Motor neuron (in vitro differentiated cells): ENCODE results near the gene CLMP. TPM values are rescaled to one million over a fixed set of nuclear protein-coding genes. Genes with fewer than 3 reads are reported as not detected.
A peak's percentile ranks its signal among the peaks of the same experiment; 100 is the strongest.

Source experiments
- ATAC-seq, 8 experiments: fragments of 200-7000 bp; cut with Tn5 transposase; replicated peaks in 6 of 8; 2 replicates each; pipeline ENCODE4 v1.8.0; 2021; ENCODE audit warnings: mild to moderate bottlenecking in 8 of 8, moderate library complexity in 8 of 8
- H3K27ac ChIP-seq, 2 donors: fragments of 250-450 bp; sonication (Bioruptor Pico); 2 replicates each; pipeline ENCODE4 v1.9.0; 2021; ENCODE audit warnings: antibody characterized with exemption in 2 of 2, mild to moderate bottlenecking in 2 of 2, moderate library complexity in 1 of 2
- H3K4me1 ChIP-seq, 2 donors: fragments of 250-450 bp; sonication (Bioruptor Pico); replicated peaks in 1 of 2; 2 replicates each; pipeline ENCODE4 v1.6.1; 2021; ENCODE audit warnings: antibody characterized with exemption in 2 of 2, mild to moderate bottlenecking in 2 of 2, moderate library complexity in 1 of 2
- H3K4me3 ChIP-seq, 5 donors: fragments of 250-450 bp; sonication (Bioruptor Pico); 2 replicates each; pipeline ENCODE4 v1.9.0; 2021; ENCODE audit warnings: antibody characterized with exemption in 5 of 5, mild to moderate bottlenecking in 5 of 5, moderate library complexity in 4 of 5
- WGBS, 10 experiments: fragments of 450-650 bp; shearing (Covaris generic); methylation state at CpG; one replicate each; pipeline ENCODE4 v1.0.0; 2022; 5-methylcytosine and 5-hydroxymethylcytosine counted together
- in situ Hi-C, 9 experiments: fragments of 400-800 bp; cut with MboI; loops; one replicate each; pipeline ENCODE4 v1.15.0; 2021; ENCODE audit warnings: low sequenced_read_pairs in 9 of 9, low pct_unique_long_range_greater_than_20kb in 2 of 9; ENCODE audit not compliant: unreplicated experiment in 9 of 9
- total RNA-seq, 8 experiments: library from RNA; unstranded; fragments of 300-600 nt; gene quantifications; 2 replicates each; pipeline versions ENCODE4 v1.2.3 to v1.2.4, GENCODE V29; 2022

The CLMP gene
- total RNA-seq, 8 experiments from 2014 or later: 2.1 to 21.4 (median 14.1) TPM

DNA sequence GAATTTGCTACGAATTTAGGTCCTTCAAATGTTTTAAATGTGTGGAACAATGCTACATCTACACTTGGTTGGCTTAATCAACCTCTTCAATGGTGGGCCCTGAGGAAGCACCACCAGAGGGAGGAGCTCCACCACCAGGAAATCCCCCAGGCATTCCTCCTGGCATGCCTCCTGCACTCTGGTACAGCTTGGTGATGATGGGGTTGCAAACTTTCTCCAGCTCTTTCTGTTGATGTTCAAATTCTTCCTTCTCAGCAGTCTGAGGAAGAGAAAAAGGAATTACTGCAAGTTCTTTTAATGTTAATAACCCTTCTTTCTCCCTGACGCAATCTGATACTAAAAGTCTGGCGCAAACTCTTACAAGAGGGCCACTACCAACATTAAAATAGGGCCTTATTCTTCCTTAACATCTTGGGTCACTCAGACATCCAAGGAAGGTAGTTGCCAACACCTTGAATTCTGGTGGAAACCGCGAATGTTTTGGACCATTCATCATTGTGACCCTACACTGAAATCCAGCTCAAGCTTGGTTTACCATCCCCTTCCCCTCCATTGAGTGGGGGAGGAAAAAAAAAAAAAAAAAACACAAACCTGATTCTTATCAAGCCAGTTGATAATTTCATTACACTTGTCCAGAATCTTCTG is 137.3 kb downstream of the CLMP start:
- ATAC-seq: no peak
- Histone ChIP-seq H3K4me1 (peaks cover 17 to 27% of the 10 kb centered on the region in 2 donors), H3K4me3 (no peak overlapping the region), H3K27ac (no peak overlapping the region)
- in situ Hi-C loops: no loop called here
- WGBS, 10 experiments: 60 to 100% (median 88%) methylated on average over 1 to 5 of the region's 5 CpGs; no CpG with 5 or more reads in 1 of the 10 experiments

DNA sequence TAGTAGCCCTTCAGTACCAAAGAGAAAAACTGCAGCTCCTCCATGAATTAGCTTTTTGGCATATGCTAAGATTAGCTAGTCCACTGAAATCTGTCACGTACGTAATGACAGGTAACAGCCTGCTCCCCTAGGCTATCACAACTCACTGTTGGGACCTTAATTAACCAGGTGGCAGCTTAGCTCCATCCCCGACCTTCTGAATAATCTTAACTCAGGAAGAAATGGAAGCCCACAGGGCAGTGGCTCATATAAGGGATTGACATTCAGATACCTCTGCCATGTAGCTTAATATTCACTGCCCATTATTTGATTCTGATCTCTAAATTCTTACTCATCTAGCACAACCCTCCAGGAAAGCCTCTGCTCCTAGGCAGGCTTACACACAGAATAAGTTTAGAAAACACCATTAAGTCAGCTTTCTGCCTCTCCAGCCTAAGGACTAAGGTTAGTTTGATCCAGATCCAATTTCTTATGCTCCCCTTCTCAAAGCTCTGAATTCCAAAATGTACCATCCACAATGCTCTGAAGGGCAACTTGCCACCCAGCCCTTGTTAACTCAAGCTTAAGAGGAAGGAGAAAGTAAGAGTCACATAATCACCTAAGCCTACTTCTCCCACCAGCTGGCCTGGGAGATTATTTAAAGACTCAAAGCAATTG is 138.1 kb downstream of the CLMP start:
- Histone ChIP-seq H3K4me3 (no peak overlapping the region), H3K4me1 (peaks cover 17 to 27% of the 10 kb centered on the region in 2 donors), H3K27ac (no peak overlapping the region)
- 45 to 100% (median 75%) methylated on average over 1 to 3 of the region's 3 CpGs; no CpG with 5 or more reads in 1 of the 10 experiments for WGBS, 10 experiments
- in situ Hi-C loops: no loop called here
- ATAC-seq: no peak

GRCh38 chr11:123055191-123055901 is 139.7 kb downstream of the CLMP start:
- in situ Hi-C loops: no loop called here
- peaks cover 15 to 25% of the 10 kb centered on the region in 2 donors for H3K4me1 ChIP-seq
- WGBS, 10 experiments: 0 to 100% (median 80%) methylated on average over 1 to 5 of the region's 6 CpGs
- ATAC-seq: no peak
- H3K27ac ChIP-seq: no peak overlapping the region
- no peak overlapping the region for H3K4me3 ChIP-seq

- Histone ChIP-seq H3K4me3 (no peak overlapping the region), H3K27ac (no peak overlapping the region), H3K4me1 (peaks cover 6 to 17% of the 10 kb centered on the region in 2 donors)
- WGBS, 10 experiments: 0 to 52% (median 26%) methylated on average over 1 to 9 of the region's 11 CpGs; no CpG with 5 or more reads in 2 of the 10 experiments
- in situ Hi-C loops: no loop called here
- peak; percentile 42 to 86 (median 77) for ATAC-seq
These were observed 140.6 kb downstream of the CLMP start for GRCh38 chr11:123054301-123055065.

DNA sequence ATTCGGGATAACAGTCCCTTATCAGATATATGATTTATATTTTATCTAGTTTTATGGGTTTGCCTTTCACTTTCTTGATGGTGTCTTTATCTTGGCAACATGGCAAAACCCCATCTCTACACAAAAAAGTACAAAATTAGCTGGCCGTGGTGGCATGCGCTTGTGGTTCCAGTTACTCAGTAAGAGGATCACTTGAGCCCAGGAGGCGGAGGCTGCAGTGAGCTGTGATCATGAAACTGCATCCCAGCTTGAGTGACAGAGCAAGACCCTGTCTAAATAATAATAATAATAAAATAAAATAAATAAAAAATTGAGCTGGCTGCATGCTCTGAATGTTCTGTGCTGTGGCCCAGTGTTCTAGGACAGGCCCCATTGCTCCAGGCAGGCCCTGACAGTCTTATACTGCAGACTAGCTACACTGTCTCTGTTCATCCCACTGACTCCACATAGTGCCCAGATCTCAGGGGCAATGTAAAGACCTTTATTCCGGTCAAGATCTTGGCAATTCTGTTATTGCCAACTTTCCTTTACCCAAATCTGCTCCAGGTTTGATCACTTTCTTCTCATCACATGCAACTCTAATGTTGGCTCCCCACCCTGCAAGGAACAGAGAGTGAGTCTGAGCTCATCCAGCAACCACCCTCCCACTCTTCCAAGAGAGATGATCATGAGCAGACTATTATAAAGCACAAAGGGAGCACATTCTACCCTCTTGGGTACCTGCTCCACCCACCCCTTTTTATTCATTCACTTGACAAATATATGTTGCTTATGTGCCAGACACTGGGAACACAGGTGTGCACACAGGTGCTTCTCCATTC is 141.9 kb downstream of the CLMP start:
- peaks cover 0 to 3% of the 10 kb centered on the region in 2 donors for H3K4me1 ChIP-seq
- in situ Hi-C loops: no loop called here
- H3K4me3 ChIP-seq: no peak overlapping the region
- H3K27ac ChIP-seq: no peak overlapping the region
- ATAC-seq: peak in 4 of 8 experiments; percentile 3 to 10 (median 6)
- WGBS, 10 experiments: 78 to 100% (median 100%) methylated on average over 1 to 5 of the region's 5 CpGs; no CpG with 5 or more reads in 2 of the 10 experiments

DNA sequence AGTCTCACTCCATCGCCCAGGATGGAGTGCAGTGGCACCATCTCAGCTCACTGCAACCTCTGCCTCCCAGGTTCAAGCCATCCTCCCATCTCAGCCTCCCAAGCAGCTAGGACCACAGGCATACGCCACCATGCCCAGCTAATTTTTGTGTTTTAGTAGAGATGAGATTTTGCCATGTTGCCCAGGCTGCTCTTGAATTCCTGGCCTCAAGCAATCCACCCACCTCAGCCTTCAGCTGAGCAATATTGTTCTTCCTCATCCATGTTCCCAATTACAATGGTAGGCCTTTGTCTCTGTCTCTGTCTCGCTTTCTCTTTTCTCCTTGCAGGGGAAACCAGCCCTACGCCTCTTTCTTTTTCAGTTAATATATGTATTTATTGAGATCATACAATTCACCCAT is 143.4 kb downstream of the CLMP start:
- ATAC-seq: no peak
- peaks cover 3 to 12% of the 10 kb centered on the region in 2 donors for H3K4me1 ChIP-seq
- H3K4me3 ChIP-seq: no peak overlapping the region
- 87 to 100% (median 100%) methylated on average over 1 to 4 of the region's 4 CpGs; no CpG with 5 or more reads in 1 of the 10 experiments for WGBS, 10 experiments
- in situ Hi-C loops: no loop called here
- H3K27ac ChIP-seq: no peak overlapping the region

DNA sequence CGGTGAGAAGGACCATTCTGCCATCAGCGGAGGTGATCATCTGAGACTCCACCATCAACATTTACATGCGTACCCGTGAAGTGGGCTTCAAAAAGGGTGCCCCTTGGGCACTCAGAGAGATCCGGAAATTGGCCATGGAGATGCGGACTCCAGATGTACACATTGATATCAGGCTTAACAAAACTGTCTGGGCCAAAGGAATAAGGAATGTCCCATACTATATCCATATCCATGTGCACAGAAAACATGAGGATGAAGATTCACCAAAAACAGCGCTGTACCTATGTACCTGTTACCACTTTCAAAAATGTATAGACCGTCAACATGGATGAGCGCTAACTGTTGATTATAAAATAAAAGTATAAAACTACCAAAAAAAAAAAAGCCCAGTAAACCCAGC is 143.9 kb downstream of the CLMP start:
- Histone ChIP-seq H3K4me3 (no peak overlapping the region), H3K27ac (no peak overlapping the region), H3K4me1 (peaks cover 3 to 12% of the 10 kb centered on the region in 2 donors)
- 87 to 100% (median 98%) methylated on average over 3 to 9 of the region's 9 CpGs; no CpG with 5 or more reads in 3 of the 10 experiments for WGBS, 10 experiments
- in situ Hi-C loops: no loop called here
- ATAC-seq: no peak

DNA sequence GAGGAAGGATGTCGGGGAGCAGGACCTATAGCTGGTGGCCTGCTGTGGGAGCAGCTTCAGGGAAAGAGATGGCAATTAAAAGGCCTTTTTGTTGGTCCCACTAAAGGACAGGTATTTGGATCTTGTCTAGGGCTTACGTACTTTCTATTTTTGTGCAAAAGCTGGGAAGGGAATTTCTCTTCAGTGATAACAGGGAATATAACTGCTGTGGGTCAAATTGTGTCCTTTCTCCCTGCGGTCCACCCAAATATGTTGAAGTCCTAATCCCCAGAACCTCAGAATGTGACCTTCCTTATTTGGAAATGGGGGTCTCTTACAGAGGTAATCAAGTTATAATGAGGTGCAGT is 147.1 kb downstream of the CLMP start:
- H3K4me1 ChIP-seq: peaks cover 3 to 9% of the 10 kb centered on the region in 2 donors
- no peak overlapping the region for H3K27ac ChIP-seq
- 80 to 100% (median 88%) methylated on average over 1 to 3 of the region's 3 CpGs; no CpG with 5 or more reads in 2 of the 10 experiments for WGBS, 10 experiments
- ATAC-seq: no peak
- in situ Hi-C loops: loop anchor here in 3 of 9 experiments (25.0 kb wide), 1 partner anchor 186 kb away; no protein-coding TSS in a partner anchor
- no peak overlapping the region for H3K4me3 ChIP-seq

DNA sequence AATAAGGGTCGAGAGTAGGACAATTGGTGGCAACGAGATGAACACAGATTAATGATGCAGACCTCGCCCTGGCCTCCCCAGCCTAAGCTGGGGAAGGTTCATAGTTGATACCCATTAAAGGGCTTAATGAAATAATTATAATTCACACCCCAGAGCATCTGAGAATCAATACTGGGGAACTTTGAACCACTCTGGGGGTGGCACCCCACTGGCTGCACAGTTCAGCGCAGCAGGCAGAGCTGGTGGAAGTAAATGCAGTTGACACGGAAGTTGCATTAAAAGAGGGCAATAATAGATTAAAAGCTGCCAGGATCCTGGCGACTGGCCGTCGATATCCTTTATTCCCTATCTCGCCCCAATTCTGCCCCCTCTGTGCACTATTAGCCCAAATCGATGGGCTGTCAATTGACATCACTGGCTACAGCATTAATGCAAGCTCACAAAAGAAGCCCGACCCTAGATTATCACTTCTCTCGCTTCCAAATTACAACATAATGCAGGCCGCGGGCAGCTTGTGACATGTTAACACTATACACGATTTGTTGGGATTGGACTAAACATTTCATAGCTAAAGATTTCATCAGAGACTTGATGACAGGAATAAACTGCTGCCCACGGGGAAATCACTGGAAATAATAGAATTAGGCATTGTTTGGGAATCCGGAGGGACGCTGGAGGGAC is 147.6 kb downstream of the CLMP start:
- no peak overlapping the region for H3K27ac ChIP-seq
- whole genome bisulfite sequencing, 10 experiments: 20 to 83% (median 77%) methylated on average over 1 to 13 of the region's 18 CpGs
- peaks cover 3 to 9% of the 10 kb centered on the region in 2 donors for H3K4me1 ChIP-seq
- ATAC-seq: peak in 2 of 8 experiments; percentile 37 to 43
- no peak overlapping the region for H3K4me3 ChIP-seq
- in situ Hi-C loops: loop anchor here in 3 of 9 experiments (25.0 kb wide), 1 partner anchor 185 kb away; no protein-coding TSS in a partner anchor

- 51 to 94% (median 80%) methylated on average over 3 to 5 of the region's 5 CpGs; no CpG with 5 or more reads in 2 of the 10 experiments for WGBS, 10 experiments
- no peak for ATAC-seq
- in situ Hi-C loops: loop anchor here in 3 of 9 experiments (25.0 kb wide), 1 partner anchor 184 kb away; no protein-coding TSS in a partner anchor
- Histone ChIP-seq H3K4me3 (no peak overlapping the region), H3K27ac (no peak overlapping the region), H3K4me1 (peaks cover 3 to 9% of the 10 kb centered on the region in 2 donors)
These were observed 148.4 kb downstream of the CLMP start for GRCh38 chr11:123046473-123047259.

DNA sequence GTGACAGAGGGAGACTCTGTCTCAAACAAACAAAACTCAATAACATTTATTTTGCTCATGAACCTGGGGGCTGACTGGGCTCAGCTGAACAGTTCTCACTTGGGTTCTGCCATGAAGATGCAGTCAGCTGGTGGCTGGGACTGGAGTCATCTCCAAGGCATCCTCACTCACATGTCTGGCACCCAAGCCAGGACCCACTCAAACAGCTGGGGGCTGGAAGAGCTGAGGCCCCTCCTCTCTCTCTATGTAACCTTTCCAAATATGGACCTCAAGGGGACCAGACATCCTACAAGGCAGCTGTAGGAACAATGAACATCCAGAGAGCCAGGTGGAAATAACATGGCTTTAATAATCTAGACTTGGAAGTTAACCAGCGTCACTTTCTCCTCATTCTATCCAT is 149.9 kb downstream of the CLMP start:
- peaks cover 3 to 10% of the 10 kb centered on the region in 2 donors for H3K4me1 ChIP-seq
- H3K4me3 ChIP-seq: no peak overlapping the region
- 80 to 100% methylated on average over 1 of the region's 1 CpG; no CpG with 5 or more reads in 8 of the 10 experiments for WGBS, 10 experiments
- in situ Hi-C loops: loop anchor here in 3 of 9 experiments (25.0 kb wide), 1 partner anchor 183 kb away; no protein-coding TSS in a partner anchor
- ATAC-seq: no peak
- H3K27ac ChIP-seq: no peak overlapping the region
